ENCODE results near the gene CFAP157.
A peak's percentile ranks its signal among the peaks of the same experiment; 100 is the strongest.

The CFAP157 gene

GRCh38 chr9:127706836-127707241 is at the start of gene CFAP157:
TSS of gene CFAP157 (plus strand) at chr9:127706988. CDS start at chr9:127707032, 44 bp downstream.
- Histone ChIP-seq H3K27ac (no peak within 1 kb of the TSS; the same call in 1 of the 2 replicates), H3K4me3 (ENCODE audit: low read depth, low read length) (no peak within 1 kb of the TSS), H3K27me3 (ENCODE audit: insufficient read depth, low read depth, severe bottlenecking) (no peaks in the 10 kb centered on the region), H3K9me3 (ENCODE audit: severe bottlenecking) (peaks cover 4% of the 10 kb centered on the region), H3K36me3 (no peaks in the 10 kb centered on the region)
- no peak for DNase-seq
- TF ChIP-seq CTCF (IDR thresholded peaks at IDR 0.05; ENCODE audit: low read depth, low read length) = no peak

DNA sequence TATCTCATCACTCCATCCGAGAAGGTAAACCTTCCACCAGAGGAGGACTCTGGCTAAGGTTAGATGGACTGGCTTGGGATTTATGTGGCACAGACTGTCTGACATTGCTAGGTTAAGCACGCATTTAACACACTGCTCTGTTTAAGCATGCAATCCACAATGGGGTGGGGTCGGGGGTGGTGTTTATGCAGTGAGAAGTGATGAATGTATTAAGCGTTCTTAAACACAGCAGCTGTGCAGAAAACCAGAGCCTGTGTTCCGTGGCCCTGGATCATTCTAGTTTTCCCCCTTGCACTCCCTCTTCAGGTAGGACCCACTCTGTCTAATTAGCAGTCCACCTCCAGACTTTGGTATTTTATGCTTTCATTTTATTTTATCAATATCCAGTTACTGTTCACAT is 48.4 kb upstream of the CFAP157 start:
- H3K4me3 ChIP-seq (ENCODE audit: low read depth, low read length) = no peak overlapping the region
- peak overlapping the region; percentile 15; the same call in 1 of the 2 replicates for H3K27ac ChIP-seq
- H3K36me3 ChIP-seq = peaks cover 50% of the 10 kb centered on the region
- TF ChIP-seq CTCF (IDR thresholded peaks at IDR 0.05; ENCODE audit: low read depth, low read length) = no peak
- H3K27me3 ChIP-seq (ENCODE audit: insufficient read depth, low read depth, severe bottlenecking) = no peaks in the 10 kb centered on the region
- peak; percentile 71 for DNase-seq
- H3K9me3 ChIP-seq (ENCODE audit: severe bottlenecking) = no peaks in the 10 kb centered on the region

GRCh38 chr9:127660886-127661741 is 45.7 kb upstream of the CFAP157 start:
- Histone ChIP-seq H3K27ac (peak overlapping the region; percentile 95), H3K36me3 (peaks cover 51% of the 10 kb centered on the region), H3K27me3 (ENCODE audit: insufficient read depth, low read depth, severe bottlenecking) (no peaks in the 10 kb centered on the region), H3K4me3 (ENCODE audit: low read depth, low read length) (peak overlapping the region; percentile 4; the same call in 1 of the 2 replicates), H3K9me3 (ENCODE audit: severe bottlenecking) (no peaks in the 10 kb centered on the region)
- peak; percentile 97 for DNase-seq
- no peak for TF ChIP-seq CTCF (IDR thresholded peaks at IDR 0.05; ENCODE audit: low read depth, low read length)

GRCh38 chr9:127662617-127663016 is 44.2 kb upstream of the CFAP157 start:
- TF ChIP-seq CTCF (IDR thresholded peaks at IDR 0.05; ENCODE audit: low read depth, low read length) = no peak
- Histone ChIP-seq H3K27me3 (ENCODE audit: insufficient read depth, low read depth, severe bottlenecking) (no peaks in the 10 kb centered on the region), H3K27ac (peak overlapping the region; percentile 95), H3K9me3 (ENCODE audit: severe bottlenecking) (no peaks in the 10 kb centered on the region), H3K36me3 (peaks cover 62% of the 10 kb centered on the region), H3K4me3 (ENCODE audit: low read depth, low read length) (no peak overlapping the region)
- peak; percentile 51 for DNase-seq

- H3K36me3 ChIP-seq = peaks cover 66% of the 10 kb centered on the region
- H3K27me3 ChIP-seq (ENCODE audit: insufficient read depth, low read depth, severe bottlenecking) = no peaks in the 10 kb centered on the region
- no peak overlapping the region for H3K4me3 ChIP-seq (ENCODE audit: low read depth, low read length)
- H3K9me3 ChIP-seq (ENCODE audit: severe bottlenecking) = no peaks in the 10 kb centered on the region
- TF ChIP-seq CTCF (IDR thresholded peaks at IDR 0.05; ENCODE audit: low read depth, low read length) = no peak
- DNase-seq = no peak
- H3K27ac ChIP-seq = peak overlapping the region; percentile 95
These were observed 42.5 kb upstream of the CFAP157 start for GRCh38 chr9:127664324-127664677.

Data from WERI-Rb-1 (cell line).